ENCODE results near the gene RPL23. TPM values are rescaled to one million over a fixed set of nuclear protein-coding genes. Genes with fewer than 3 reads are reported as not detected.

Gene RPL23
- total RNA-seq, 1 experiment from 2014 or later: 1,631 TPM

DNA sequence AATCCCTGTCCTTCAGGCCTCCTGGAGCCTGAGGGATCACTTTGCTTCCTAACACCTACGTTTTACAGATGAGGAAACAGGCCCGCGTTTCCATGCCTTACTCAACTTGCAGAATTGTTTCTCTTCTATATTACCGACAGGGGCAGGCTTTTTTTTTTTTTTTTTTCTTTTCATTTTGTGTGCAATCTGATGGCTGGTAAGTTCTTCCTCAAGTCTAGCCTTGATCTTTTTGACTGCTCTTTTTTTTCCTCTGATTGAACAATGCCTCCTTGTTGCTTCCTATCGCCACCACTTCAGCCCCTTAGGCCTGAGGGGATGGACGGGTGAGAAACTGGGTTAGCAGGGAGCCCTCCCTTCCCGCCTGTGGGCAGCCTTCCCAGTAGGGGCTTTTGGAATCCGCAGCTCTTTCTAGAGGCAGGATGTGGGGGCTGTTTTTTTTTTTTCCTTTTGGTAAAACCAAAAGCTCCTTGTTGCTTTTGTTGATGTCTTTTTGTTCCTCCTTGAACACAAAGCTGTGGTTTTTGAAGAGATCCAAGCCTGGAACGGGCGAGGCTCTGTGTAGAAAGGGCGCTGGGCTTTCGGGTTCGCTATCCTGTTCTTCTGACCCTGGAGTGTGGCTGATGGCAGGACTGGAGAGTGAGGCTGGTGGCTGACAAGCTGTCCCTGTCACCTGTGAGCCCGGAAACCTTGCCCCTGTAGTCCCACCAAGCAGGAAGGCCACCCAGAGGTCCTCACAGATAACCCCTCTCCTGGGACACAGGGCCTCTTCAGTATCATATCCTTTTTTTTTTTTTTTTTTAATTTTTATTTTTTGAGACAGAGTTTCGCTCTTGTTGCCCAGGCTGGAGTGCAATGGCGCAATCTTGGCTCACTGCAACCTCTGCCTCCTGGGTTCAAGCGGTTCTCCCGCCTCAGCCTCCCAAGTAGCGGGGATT lies 30.3 kb upstream of the RPL23 start:
- Histone ChIP-seq H2AFZ (ENCODE audit: low read depth, low read length, poor library complexity, severe bottlenecking) (no peak overlapping the region), H3K36me3 (ENCODE audit: control insufficient read depth in 1 of 2, insufficient read depth in 2 of 2, low read length in 2 of 2) (peaks cover 14 to 28% of the 10 kb centered on the region in 2 experiments; a peak in 3 of 4 replicates), H3K4me3 (replicated peaks in 1 of 2; ENCODE audit: low read depth in 1 of 2, low read length in 2 of 2) (no peak overlapping the region), H3K4me2 (ENCODE audit: low read length) (no peak overlapping the region), H3K9me3 (ENCODE audit: control insufficient read depth in 1 of 2, insufficient read depth in 1 of 2, low read depth in 1 of 2, low read length in 2 of 2) (no peaks in the 10 kb centered on the region), H3K4me1 (ENCODE audit: control insufficient read depth in 1 of 2, insufficient read depth in 2 of 2, low read length in 2 of 2) (peaks cover 28 to 51% of the 10 kb centered on the region in 2 experiments), H3K27me3 (ENCODE audit: insufficient read depth, low read length) (no peaks in the 10 kb centered on the region), H3K9ac (ENCODE audit: low read length) (no peak overlapping the region), H3K9me2 (ENCODE audit: insufficient read depth) (no peaks in the 10 kb centered on the region), H3K79me2 (ENCODE audit: insufficient read depth, low read length) (peaks cover 98% of the 10 kb centered on the region), H3K27ac (ENCODE audit: low read depth, low read length) (no peak overlapping the region), H4K20me1 (ENCODE audit: insufficient read depth) (no peaks in the 10 kb centered on the region)
- no peak for TF ChIP-seq JUND (IDR thresholded peaks at IDR 0.05)
- TF ChIP-seq ZBTB33 (IDR thresholded peaks at IDR 0.05; ENCODE audit: extremely low read depth, insufficient replicate concordance, low read length): no peak
- no peak for TF ChIP-seq ZNF274 (IDR thresholded peaks at IDR 0.05; ENCODE audit: low read depth, low read length)
- no peak for TF ChIP-seq ATF3 (IDR thresholded peaks at IDR 0.05)
- TF ChIP-seq POLR2A (IDR thresholded peaks at IDR 0.05; ENCODE audit: borderline replicate concordance, extremely low read depth, insufficient read depth, insufficient read length): no peak
- no peak for TF ChIP-seq SIN3A (IDR thresholded peaks at IDR 0.05; ENCODE audit: low read depth)
- no peak for TF ChIP-seq TCF7L2 (IDR thresholded peaks at IDR 0.05; ENCODE audit: borderline replicate concordance, extremely low read depth, insufficient read depth, insufficient read length)
- no peak for TF ChIP-seq CEBPB (IDR thresholded peaks at IDR 0.05; ENCODE audit: low read depth)
- TF ChIP-seq, protein P1, sequence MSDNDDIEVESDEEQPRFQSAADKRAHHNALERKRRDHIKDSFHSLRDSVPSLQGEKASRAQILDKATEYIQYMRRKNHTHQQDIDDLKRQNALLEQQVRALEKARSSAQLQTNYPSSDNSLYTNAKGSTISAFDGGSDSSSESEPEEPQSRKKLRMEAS (IDR thresholded peaks at IDR 0.05): no peak
- no peak for TF ChIP-seq CTCF (IDR thresholded peaks at IDR 0.05 in 2 of 3, conservative IDR thresholded peaks at IDR 0.05 in 1 of 3; ENCODE audit: borderline replicate concordance in 1 of 3, insufficient read depth in 1 of 3, low read depth in 2 of 3, low read length in 2 of 3)
- TF ChIP-seq YY1 (IDR thresholded peaks at IDR 0.05; ENCODE audit: extremely low read depth, insufficient replicate concordance, low read depth, low read length): no peak
- TF ChIP-seq EGR1 (IDR thresholded peaks at IDR 0.05; ENCODE audit: low read depth): no peak
- TF ChIP-seq FOSL1 (IDR thresholded peaks at IDR 0.05; ENCODE audit: low read depth): no peak
- TF ChIP-seq CBX3 (IDR thresholded peaks at IDR 0.05; ENCODE audit: low read depth): no peak
- no peak for TF ChIP-seq ELF1 (IDR thresholded peaks at IDR 0.05; ENCODE audit: borderline replicate concordance, low read depth)
- ATAC-seq (no peak), DNase-seq (ENCODE audit: low read depth, low spot score) (no peak)
- ChIA-PET CTCF (no interaction called here), RAD21 (ENCODE audit: low non-redundant PET in 1 of 2, low total read pairs in 2 of 2, uncharacterized antibody in 2 of 2, unreplicated experiment in 2 of 2) (no interaction called here), POLR2A (no interaction called here)
- intact Hi-C loops (cut with micrococcal nuclease): no loop called here
- no TSS peak for BruUV-seq (replicated peaks)
